Measurements from ENCODE around the gene ATG9B. TPM values are rescaled to one million over a fixed set of nuclear protein-coding genes. Genes with fewer than 3 reads are reported as not detected.

The ATG9B gene
- total and polyA plus RNA-seq, 2 donors (not counting 1 experiment from before 2014, with no cell fraction given): under 0.01 to 0.03 TPM

- peaks cover 30% of the 10 kb centered on the region for H3K79me2 ChIP-seq (ENCODE audit: control insufficient read depth, insufficient read depth, low read length)
- H3K4me2 ChIP-seq (ENCODE audit: extremely low read depth, insufficient read depth, low read length): peak overlapping the region; percentile 71
- H3K9ac ChIP-seq (ENCODE audit: insufficient read depth, low read length): peak overlapping the region; percentile 54
- H3K36me3 ChIP-seq (ENCODE audit: control insufficient read depth, insufficient read depth, low read length): peaks cover 1% of the 10 kb centered on the region
- peak overlapping the region; percentile 28 for H2AFZ ChIP-seq (ENCODE audit: low read length)
- H4K20me1 ChIP-seq (ENCODE audit: control insufficient read depth, extremely low read depth, insufficient read depth, low read length): no peaks in the 10 kb centered on the region
- H3K9me3 ChIP-seq (ENCODE audit: control insufficient read depth, insufficient read depth, low read depth, low read length): no peaks in the 10 kb centered on the region
- no peaks in the 10 kb centered on the region for H3K27me3 ChIP-seq (ENCODE audit: control insufficient read depth, insufficient read depth, low read length)
- peak overlapping the region; percentile 93 for H3K27ac ChIP-seq (ENCODE audit: insufficient read depth, low read length)
- peak overlapping the region; percentile 34 to 89 (median 58) for H3K4me3 ChIP-seq (replicated peaks in 1 of 4; ENCODE audit: control extremely low read depth in 1 of 4, insufficient read depth in 1 of 4, low read depth in 3 of 4, low read length in 4 of 4)
- peak; percentile 100 for DNase-seq (ENCODE audit: low read depth in 2 of 2)
- TF ChIP-seq EZH2 (IDR thresholded peaks at IDR 0.05; ENCODE audit: low read length, missing control alignments): no peak
- TF ChIP-seq CTCF (conservative IDR thresholded peaks at IDR 0.05 in 1 of 2, IDR thresholded peaks at IDR 0.05 in 1 of 2; ENCODE audit: low read depth in 1 of 2, low read length in 2 of 2): peak in 1 of 2 donors; percentile 0
- peaks cover 23% of the 10 kb centered on the region for H3K4me1 ChIP-seq (ENCODE audit: control insufficient read depth, extremely low read depth, insufficient read depth, low read length)
Measured at GRCh38 chr7:151057989-151058780, 33.9 kb upstream of the ATG9B start.

GRCh38 chr7:151057506-151057988, 33.3 kb upstream of the ATG9B start, which contains the start of gene CDK5:
Gene CDK5, minus strand, starts transcription at chr7:151057897. Its CDS starts 49 bp downstream, at chr7:151057848.
- Histone ChIP-seq H3K4me3 (replicated peaks in 1 of 4; ENCODE audit: control extremely low read depth in 1 of 4, insufficient read depth in 1 of 4, low read depth in 3 of 4, low read length in 4 of 4) (peak within 1 kb of the TSS; percentile 61 to 89 (median 78)), H2AFZ (ENCODE audit: low read length) (peak within 1 kb of the TSS; percentile 61), H3K36me3 (ENCODE audit: control insufficient read depth, insufficient read depth, low read length) (peaks cover 1% of the 10 kb centered on the region), H3K9me3 (ENCODE audit: control insufficient read depth, insufficient read depth, low read depth, low read length) (no peaks in the 10 kb centered on the region), H3K9ac (ENCODE audit: insufficient read depth, low read length) (peak within 1 kb of the TSS; percentile 54), H3K4me1 (ENCODE audit: control insufficient read depth, extremely low read depth, insufficient read depth, low read length) (peaks cover 21% of the 10 kb centered on the region), H3K79me2 (ENCODE audit: control insufficient read depth, insufficient read depth, low read length) (peaks cover 26% of the 10 kb centered on the region), H4K20me1 (ENCODE audit: control insufficient read depth, extremely low read depth, insufficient read depth, low read length) (no peaks in the 10 kb centered on the region), H3K4me2 (ENCODE audit: extremely low read depth, insufficient read depth, low read length) (peak within 1 kb of the TSS; percentile 85), H3K27me3 (ENCODE audit: control insufficient read depth, insufficient read depth, low read length) (no peaks in the 10 kb centered on the region), H3K27ac (ENCODE audit: insufficient read depth, low read length) (peak within 1 kb of the TSS; percentile 93)
- no peak for DNase-seq (ENCODE audit: low read depth in 2 of 2)
- TF ChIP-seq EZH2 (IDR thresholded peaks at IDR 0.05; ENCODE audit: low read length, missing control alignments): no peak
- no peak for TF ChIP-seq CTCF (conservative IDR thresholded peaks at IDR 0.05 in 1 of 2, IDR thresholded peaks at IDR 0.05 in 1 of 2; ENCODE audit: low read depth in 1 of 2, low read length in 2 of 2)

GRCh38 chr7:151056666-151057505, 32.6 kb upstream of the ATG9B start:
- no peak for TF ChIP-seq CTCF (conservative IDR thresholded peaks at IDR 0.05 in 1 of 2, IDR thresholded peaks at IDR 0.05 in 1 of 2; ENCODE audit: low read depth in 1 of 2, low read length in 2 of 2)
- TF ChIP-seq EZH2 (IDR thresholded peaks at IDR 0.05; ENCODE audit: low read length, missing control alignments): no peak
- H3K4me2 ChIP-seq (ENCODE audit: extremely low read depth, insufficient read depth, low read length): peak overlapping the region; percentile 85
- no peak overlapping the region for H2AFZ ChIP-seq (ENCODE audit: low read length)
- no peaks in the 10 kb centered on the region for H3K27me3 ChIP-seq (ENCODE audit: control insufficient read depth, insufficient read depth, low read length)
- no peaks in the 10 kb centered on the region for H3K9me3 ChIP-seq (ENCODE audit: control insufficient read depth, insufficient read depth, low read depth, low read length)
- peaks cover 17% of the 10 kb centered on the region for H3K4me1 ChIP-seq (ENCODE audit: control insufficient read depth, extremely low read depth, insufficient read depth, low read length)
- H3K9ac ChIP-seq (ENCODE audit: insufficient read depth, low read length): no peak overlapping the region
- no peaks in the 10 kb centered on the region for H3K36me3 ChIP-seq (ENCODE audit: control insufficient read depth, insufficient read depth, low read length)
- H3K79me2 ChIP-seq (ENCODE audit: control insufficient read depth, insufficient read depth, low read length): peaks cover 21% of the 10 kb centered on the region
- no peak for DNase-seq (ENCODE audit: low read depth in 2 of 2)
- no peaks in the 10 kb centered on the region for H4K20me1 ChIP-seq (ENCODE audit: control insufficient read depth, extremely low read depth, insufficient read depth, low read length)
- H3K27ac ChIP-seq (ENCODE audit: insufficient read depth, low read length): no peak overlapping the region
- H3K4me3 ChIP-seq (replicated peaks in 1 of 4; ENCODE audit: control extremely low read depth in 1 of 4, insufficient read depth in 1 of 4, low read depth in 3 of 4, low read length in 4 of 4): peak overlapping the region; percentile 61 to 89 (median 78)

All from fibroblast of lung (primary cell).